ENCODE data around the gene CWF19L1.

CWF19L1 gene

GRCh38 chr10:100253041-100253440, 14.4 kb downstream of the CWF19L1 start:
- DNase-seq (ENCODE audit: low read depth in 3 of 3, low spot score in 1 of 3) = no peak

- DNase-seq (ENCODE audit: low read depth in 3 of 3, low spot score in 1 of 3) = no peak
These were observed 18.6 kb downstream of the CWF19L1 start for GRCh38 chr10:100248820-100249219.

GRCh38 chr10:100245484-100246220, 21.8 kb downstream of the CWF19L1 start:
- no peak for DNase-seq (ENCODE audit: low read depth in 3 of 3, low spot score in 1 of 3)

- no peak for DNase-seq (ENCODE audit: low read depth in 3 of 3, low spot score in 1 of 3)
These were observed 27.6 kb downstream of the CWF19L1 start for GRCh38 chr10:100239851-100240250.

GRCh38 chr10:100238429-100238828, 29.0 kb downstream of the CWF19L1 start:
- DNase-seq (ENCODE audit: low read depth in 3 of 3, low spot score in 1 of 3) = no peak

GRCh38 chr10:100232101-100232500, 35.3 kb downstream of the CWF19L1 start:
- no peak for DNase-seq (ENCODE audit: low read depth in 3 of 3, low spot score in 1 of 3)

- DNase-seq (ENCODE audit: low read depth in 3 of 3, low spot score in 1 of 3) = no peak
These were observed 37.5 kb downstream of the CWF19L1 start for GRCh38 chr10:100229819-100230422.

GRCh38 chr10:100223879-100224278, 43.6 kb downstream of the CWF19L1 start:
- no peak for DNase-seq (ENCODE audit: low read depth in 3 of 3, low spot score in 1 of 3)

GRCh38 chr10:100222529-100222928, 44.9 kb downstream of the CWF19L1 start:
- DNase-seq (ENCODE audit: low read depth in 3 of 3, low spot score in 1 of 3) = no peak

- DNase-seq (ENCODE audit: low read depth in 3 of 3, low spot score in 1 of 3) = no peak
These were observed 51.4 kb downstream of the CWF19L1 start for GRCh38 chr10:100216006-100216405.

- DNase-seq (ENCODE audit: low read depth in 3 of 3, low spot score in 1 of 3) = no peak
These were observed 58.1 kb downstream of the CWF19L1 start for GRCh38 chr10:100209303-100209702.

GRCh38 chr10:100208276-100208675, 59.2 kb downstream of the CWF19L1 start:
- DNase-seq (ENCODE audit: low read depth in 3 of 3, low spot score in 1 of 3) = no peak

- DNase-seq (ENCODE audit: low read depth in 3 of 3, low spot score in 1 of 3) = no peak
These were observed 63.1 kb downstream of the CWF19L1 start for GRCh38 chr10:100204370-100204769.

GRCh38 chr10:100201549-100201948, 65.9 kb downstream of the CWF19L1 start:
- no peak for DNase-seq (ENCODE audit: low read depth in 3 of 3, low spot score in 1 of 3)

- no peak for DNase-seq (ENCODE audit: low read depth in 3 of 3, low spot score in 1 of 3)
These were observed 72.7 kb downstream of the CWF19L1 start for GRCh38 chr10:100194711-100195110.

- no peak for DNase-seq (ENCODE audit: low read depth in 3 of 3, low spot score in 1 of 3)
These were observed 75.1 kb downstream of the CWF19L1 start for GRCh38 chr10:100192350-100192749.

- no peak for DNase-seq (ENCODE audit: low read depth in 3 of 3, low spot score in 1 of 3)
These were observed 80.9 kb downstream of the CWF19L1 start for GRCh38 chr10:100186253-100187212.

- peak; percentile 73 to 93 (median 82) for DNase-seq (ENCODE audit: low read depth in 3 of 3, low spot score in 1 of 3)
These were observed 81.8 kb downstream of the CWF19L1 start, which contains the start of gene ERLIN1 for GRCh38 chr10:100185364-100186252. TSS of gene ERLIN1 (minus strand) at chr10:100186029. CDS start at chr10:100185626, 403 bp downstream.

- no peak for DNase-seq (ENCODE audit: low read depth in 3 of 3, low spot score in 1 of 3)
These were observed 82.6 kb downstream of the CWF19L1 start for GRCh38 chr10:100184840-100185239.

GRCh38 chr10:100184426-100184825, 83.0 kb downstream of the CWF19L1 start:
- DNase-seq (ENCODE audit: low read depth in 3 of 3, low spot score in 1 of 3) = no peak

- no peak for DNase-seq (ENCODE audit: low read depth in 3 of 3, low spot score in 1 of 3)
These were observed 84.0 kb downstream of the CWF19L1 start for GRCh38 chr10:100183481-100183880.
